HEK293T (cell line): ENCODE results near the gene MYOG.

Experiments
- CTCF ChIA-PET: fragments of 350-600 bp; formaldehyde crosslinking; extraction: SDS; loops from one replicate; lab custom pipeline; 2021; ENCODE audit warnings: antibody characterized with exemption, inconsistent platforms; lab: Yijun Ruan, JAX
- POLR2A ChIA-PET: fragments of 350-600 bp; formaldehyde crosslinking; extraction: SDS; loops from one replicate; lab custom pipeline; 2020; ENCODE audit warnings: antibody characterized with exemption, inconsistent platforms; lab: Yijun Ruan, JAX
- DNase-seq: peaks from one replicate; pipeline ENCODE4 v3.0.0; 2012; ENCODE audit warnings: mixed read lengths; ENCODE audit errors: extremely low spot score
- ARNT ChIP-seq: fragments of 450-650 bp; IDR thresholded peaks from 2 replicates; pipeline ENCODE4 v1.6.1; 2017; ENCODE audit warnings: mild to moderate bottlenecking
- BHLHE40 ChIP-seq: fragments of 450-650 bp; IDR thresholded peaks from 2 replicates; pipeline ENCODE4 v1.6.1; 2016; ENCODE audit warnings: mild to moderate bottlenecking, moderate library complexity, borderline replicate concordance
- CTBP1 ChIP-seq: fragments of 450-650 bp; IDR thresholded peaks from 2 replicates; pipeline ENCODE4 v1.6.1; 2016; ENCODE audit warnings: borderline replicate concordance
- ELF4 ChIP-seq: fragments of 450-650 bp; IDR thresholded peaks from 2 replicates; pipeline ENCODE4 v1.6.1; 2017; ENCODE audit warnings: antibody characterized with exemption
- FOXA1 ChIP-seq: fragments of 450-650 bp; IDR thresholded peaks from 2 replicates; pipeline ENCODE4 v1.6.1; 2016; ENCODE audit warnings: mild to moderate bottlenecking
- FOXM1 ChIP-seq: fragments of 450-650 bp; IDR thresholded peaks from 2 replicates; pipeline ENCODE4 v1.6.1; 2017; ENCODE audit warnings: mild to moderate bottlenecking, borderline replicate concordance
- HDGF ChIP-seq: fragments of 450-650 bp; IDR thresholded peaks from 2 replicates; pipeline ENCODE4 v1.6.1; 2017; ENCODE audit warnings: antibody characterized with exemption, borderline replicate concordance
- L3MBTL2 ChIP-seq: fragments of 450-650 bp; conservative IDR thresholded peaks from 2 replicates; pipeline ENCODE4 v1.6.1; 2016; ENCODE audit warnings: mild to moderate bottlenecking
- LEF1 ChIP-seq: fragments of 450-650 bp; IDR thresholded peaks from 2 replicates; pipeline ENCODE4 v1.6.1; 2017; ENCODE audit warnings: mild to moderate bottlenecking, borderline replicate concordance
- NFRKB ChIP-seq: fragments of 450-650 bp; IDR thresholded peaks from 2 replicates; pipeline ENCODE4 v1.6.1; 2016; ENCODE audit warnings: mild to moderate bottlenecking, moderate library complexity
- SP1 ChIP-seq: fragments of 450-650 bp; IDR thresholded peaks from 2 replicates; pipeline ENCODE4 v1.6.1; 2017
- SUZ12 ChIP-seq: fragments of 450-650 bp; IDR thresholded peaks from 2 replicates; pipeline ENCODE4 v1.6.1; 2016; ENCODE audit warnings: mild to moderate bottlenecking
- TARDBP ChIP-seq: fragments of 450-650 bp; IDR thresholded peaks from 2 replicates; pipeline ENCODE4 v1.6.1; 2016
- ZNF384 ChIP-seq: fragments of 450-650 bp; IDR thresholded peaks from 2 replicates; pipeline ENCODE4 v1.6.1; 2016
- TF ChIP-seq, protein P1 (sequence below): fragments of 450-650 bp; IDR thresholded peaks from 2 replicates; pipeline ENCODE4 v1.6.1; 2016

The MYOG gene

DNA sequence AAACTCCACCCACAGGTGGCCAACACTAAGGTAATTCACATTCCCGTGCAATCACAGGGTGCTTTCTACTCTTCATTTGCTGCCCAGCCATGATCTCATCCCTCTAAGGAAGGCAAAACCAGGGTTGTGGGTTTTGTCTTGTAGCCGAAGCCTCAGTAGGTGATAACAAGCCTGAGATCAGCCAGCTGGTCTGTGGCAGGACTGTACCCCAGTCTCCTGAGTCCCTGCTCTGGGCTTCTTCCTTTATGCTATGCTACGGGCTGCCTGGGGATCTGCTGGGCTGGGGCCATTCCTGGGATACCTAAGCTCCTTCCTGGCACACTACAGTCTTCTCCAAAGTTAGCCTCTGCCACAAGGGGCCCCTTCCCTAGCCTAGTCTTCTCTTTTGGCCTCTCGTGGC, 49.7 kb downstream of the MYOG start:
- TF ChIP-seq FOXA1 = no peak
- no peak for TF ChIP-seq SP1
- no peak for TF ChIP-seq SUZ12
- TF ChIP-seq NFRKB = no peak
- no peak for TF ChIP-seq HDGF
- TF ChIP-seq L3MBTL2 = no peak
- no peak for DNase-seq
- ChIA-PET POLR2A (interaction anchor here (1.1 kb wide), 1 partner anchor 10 kb away, joined by 4 read pairs; the partner anchor contains the start of gene PPFIA4), CTCF (interaction anchor here (1.4 to 1.6 kb wide), 3 partner anchors 22 to 231 kb away, joined by 3 to 5 read pairs (median 3); no protein-coding TSS in a partner anchor)

DNA sequence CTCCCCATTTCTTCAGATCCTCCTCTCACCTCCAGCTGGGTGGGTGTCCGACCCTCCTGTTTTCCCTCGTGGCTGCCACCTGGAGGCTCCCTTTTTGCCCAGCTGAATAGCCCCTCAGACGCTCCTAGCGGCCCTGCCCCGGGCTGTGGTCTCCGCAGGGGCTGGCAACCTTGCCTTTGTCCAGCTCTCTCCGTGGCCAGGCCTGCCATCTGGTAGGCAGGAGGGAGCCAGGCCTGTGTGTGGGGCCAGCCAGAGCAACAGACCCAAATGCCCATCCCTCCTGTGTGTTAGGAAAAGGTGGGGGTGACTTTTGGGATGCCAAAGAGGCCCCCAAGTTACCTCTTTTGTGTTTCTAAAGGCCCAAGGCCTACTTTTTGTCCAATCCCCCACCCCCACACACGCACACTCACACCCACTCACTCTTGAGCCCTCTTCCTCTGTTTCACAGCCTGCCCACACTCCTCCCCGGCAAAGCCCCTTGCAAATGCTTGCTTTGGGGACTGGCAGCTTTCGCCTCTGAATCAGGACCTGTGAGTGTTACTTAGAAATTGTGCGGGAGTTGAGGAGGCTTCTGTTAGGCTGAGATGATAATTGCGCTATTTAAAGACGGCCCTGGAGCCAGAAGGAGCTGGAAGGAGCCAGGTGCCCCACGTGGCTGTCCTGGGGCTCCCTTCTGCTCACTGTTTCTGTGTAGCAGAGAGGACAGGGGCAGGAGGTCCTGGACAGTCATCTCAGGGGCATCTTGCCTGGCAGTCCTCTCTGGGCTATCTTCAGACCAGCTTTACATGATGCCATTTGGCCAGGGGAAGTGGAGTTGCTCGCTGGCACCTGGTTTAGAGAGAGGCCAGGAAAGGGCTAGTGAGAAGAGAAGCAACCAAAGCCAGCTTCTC, 50.5 kb downstream of the MYOG start:
- POLR2A ChIA-PET = no interaction called here
- no peak for TF ChIP-seq ARNT
- no peak for TF ChIP-seq NFRKB
- TF ChIP-seq LEF1 = no peak
- CTCF ChIA-PET = interaction anchor here (0.6 to 2.3 kb wide), 4 partner anchors 23 to 458 kb away, joined by 3 to 13 read pairs (median 4); no protein-coding TSS in a partner anchor
- no peak for DNase-seq

GRCh38 chr1:203034422-203035110, 51.2 kb downstream of the MYOG start:
- TF ChIP-seq ARNT = no peak
- TF ChIP-seq, protein P1, sequence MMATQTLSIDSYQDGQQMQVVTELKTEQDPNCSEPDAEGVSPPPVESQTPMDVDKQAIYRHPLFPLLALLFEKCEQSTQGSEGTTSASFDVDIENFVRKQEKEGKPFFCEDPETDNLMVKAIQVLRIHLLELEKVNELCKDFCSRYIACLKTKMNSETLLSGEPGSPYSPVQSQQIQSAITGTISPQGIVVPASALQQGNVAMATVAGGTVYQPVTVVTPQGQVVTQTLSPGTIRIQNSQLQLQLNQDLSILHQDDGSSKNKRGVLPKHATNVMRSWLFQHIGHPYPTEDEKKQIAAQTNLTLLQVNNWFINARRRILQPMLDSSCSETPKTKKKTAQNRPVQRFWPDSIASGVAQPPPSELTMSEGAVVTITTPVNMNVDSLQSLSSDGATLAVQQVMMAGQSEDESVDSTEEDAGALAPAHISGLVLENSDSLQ = no peak
- no peak for TF ChIP-seq FOXM1
- no peak for TF ChIP-seq HDGF
- no peak for TF ChIP-seq ELF4
- no peak for TF ChIP-seq BHLHE40
- no peak for TF ChIP-seq FOXA1
- no peak for TF ChIP-seq ZNF384
- no peak for TF ChIP-seq SP1
- no peak for TF ChIP-seq CTBP1
- TF ChIP-seq LEF1 = no peak
- TF ChIP-seq SUZ12 = no peak
- TF ChIP-seq L3MBTL2 = no peak
- no peak for TF ChIP-seq NFRKB
- POLR2A ChIA-PET = interaction anchor here (1.3 kb wide), 1 partner anchor 9 kb away, joined by 4 read pairs; the partner anchor contains the start of gene PPFIA4
- DNase-seq = no peak
- CTCF ChIA-PET = interaction anchor here (0.6 to 2.3 kb wide), 3 partner anchors 233 to 459 kb away, joined by 3 to 13 read pairs (median 4); no protein-coding TSS in a partner anchor

GRCh38 chr1:203033917-203034316, 51.9 kb downstream of the MYOG start:
- POLR2A ChIA-PET = interaction anchor here (1.3 kb wide), 1 partner anchor 8 kb away, joined by 4 read pairs; the partner anchor contains the start of gene PPFIA4

DNA sequence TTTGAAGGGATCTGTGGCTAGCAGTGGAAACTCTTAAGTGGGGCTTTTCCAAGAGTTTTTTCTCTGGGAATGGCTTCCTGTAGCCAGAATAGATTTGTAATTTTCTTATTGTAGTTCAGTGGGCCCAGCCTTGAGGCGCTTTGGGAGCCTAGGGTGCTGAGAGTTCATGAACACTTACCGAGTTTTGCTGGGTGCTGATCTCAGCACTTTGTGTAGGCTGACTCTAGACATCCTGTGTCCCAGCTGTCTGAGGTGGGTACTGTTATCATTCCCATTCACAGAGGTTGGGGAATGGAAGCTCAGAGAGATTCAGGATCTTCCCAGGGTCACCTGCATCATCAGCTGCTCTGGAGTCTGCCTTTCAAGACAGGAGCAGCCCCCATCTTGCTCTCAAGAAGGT, 52.5 kb downstream of the MYOG start:
- POLR2A ChIA-PET = no interaction called here
- no peak for TF ChIP-seq FOXM1
- DNase-seq = peak; percentile 3
- CTCF ChIA-PET = interaction anchor here (2.3 kb wide), 1 partner anchor 234 kb away, joined by 13 read pairs; no protein-coding TSS in a partner anchor

More at GRCh38 chr1:203033917-203034316, 51.9 kb downstream of the MYOG start:
- DNase-seq = no peak
- TF ChIP-seq FOXM1 (no peak), BHLHE40 (no peak), HDGF (no peak), ARNT (no peak), FOXA1 (no peak), SUZ12 (no peak), TARDBP (no peak)
- CTCF ChIA-PET = interaction anchor here (1.0 to 2.3 kb wide), 2 partner anchors 234 to 235 kb away, joined by 4 to 13 read pairs; no protein-coding TSS in a partner anchor
